Inflammatory macrophage treated with lipopolysaccharide for 4 hours (primary cell): ENCODE data around the gene ERC2.
A peak's percentile ranks its signal among the peaks of the same experiment; 100 is the strongest.

Experiments
- DNase-seq: peaks from one replicate; pipeline ENCODE4 v3.0.0-alpha.2; 2020

ERC2 gene

GRCh38 chr3:55724407-55724784 is 743.9 kb downstream of the ERC2 start:
- DNase-seq = no peak

- DNase-seq = no peak
Observed at GRCh38 chr3:55723653-55724406, 744.4 kb downstream of the ERC2 start.

DNA sequence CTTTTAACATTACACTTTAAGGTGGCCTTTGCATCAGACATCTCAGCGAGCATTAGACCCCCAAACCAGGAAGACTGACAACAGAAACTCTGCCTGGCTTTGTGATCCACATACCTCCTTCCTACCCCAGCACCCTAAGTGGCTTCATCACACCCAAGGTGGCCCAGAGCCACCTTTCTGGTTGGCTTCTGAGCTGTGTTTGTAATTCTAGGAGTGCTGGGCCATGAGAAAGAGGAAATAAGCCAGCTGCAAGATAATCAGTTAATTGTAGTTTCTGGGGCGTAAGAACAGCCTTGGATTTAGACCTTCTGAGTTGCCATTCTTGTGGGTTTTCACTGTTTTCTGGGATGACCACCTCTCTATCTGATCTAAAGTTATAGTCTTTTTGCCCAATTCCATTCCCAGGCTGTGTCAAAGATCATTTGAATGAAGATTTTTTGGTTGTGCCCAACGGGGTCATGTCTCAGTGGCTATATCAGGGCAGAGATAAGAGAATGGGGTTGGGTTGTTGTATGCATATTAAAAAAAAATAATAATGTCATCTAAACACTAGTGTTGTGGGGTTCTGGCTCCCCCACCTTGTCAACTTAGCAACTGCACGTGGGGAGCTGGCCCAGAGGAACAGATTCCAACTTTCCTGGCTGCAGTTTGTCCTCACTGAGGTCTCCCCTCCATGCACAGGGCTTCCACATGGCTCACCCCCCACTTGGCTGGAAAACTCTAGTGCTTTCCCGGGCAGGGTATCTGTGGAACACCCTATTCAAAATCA is 746.4 kb downstream of the ERC2 start:
- peak; percentile 22 for DNase-seq

GRCh38 chr3:55720614-55721013 is 747.7 kb downstream of the ERC2 start:
- DNase-seq = peak; percentile 18

GRCh38 chr3:55719508-55719907 is 748.8 kb downstream of the ERC2 start:
- DNase-seq = no peak

GRCh38 chr3:55719006-55719405 is 749.3 kb downstream of the ERC2 start:
- DNase-seq = no peak

GRCh38 chr3:55718521-55718921 is 749.7 kb downstream of the ERC2 start:
- DNase-seq = no peak

DNA sequence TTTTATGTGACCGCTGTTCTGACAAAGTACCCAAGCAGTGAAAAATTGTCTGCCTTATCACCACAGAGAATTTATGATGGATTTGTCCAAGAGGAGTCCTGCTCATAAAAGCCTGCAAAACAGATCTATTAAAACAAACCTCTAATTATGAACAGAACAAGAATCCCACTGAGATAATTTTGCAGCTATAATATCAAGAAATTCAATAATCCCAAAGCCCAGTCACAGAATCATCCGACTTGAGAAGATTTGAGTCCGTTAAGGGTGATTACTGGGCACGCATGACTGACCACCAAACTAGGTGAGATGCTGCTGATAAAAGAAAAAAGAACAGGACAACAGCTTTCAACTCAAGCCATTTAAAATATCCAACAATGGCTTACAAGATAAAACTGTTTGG is 750.2 kb downstream of the ERC2 start:
- DNase-seq = no peak

- DNase-seq = no peak
Observed at GRCh38 chr3:55717481-55717880, 750.8 kb downstream of the ERC2 start.

GRCh38 chr3:55716611-55717225 is 751.5 kb downstream of the ERC2 start:
- DNase-seq = no peak

DNA sequence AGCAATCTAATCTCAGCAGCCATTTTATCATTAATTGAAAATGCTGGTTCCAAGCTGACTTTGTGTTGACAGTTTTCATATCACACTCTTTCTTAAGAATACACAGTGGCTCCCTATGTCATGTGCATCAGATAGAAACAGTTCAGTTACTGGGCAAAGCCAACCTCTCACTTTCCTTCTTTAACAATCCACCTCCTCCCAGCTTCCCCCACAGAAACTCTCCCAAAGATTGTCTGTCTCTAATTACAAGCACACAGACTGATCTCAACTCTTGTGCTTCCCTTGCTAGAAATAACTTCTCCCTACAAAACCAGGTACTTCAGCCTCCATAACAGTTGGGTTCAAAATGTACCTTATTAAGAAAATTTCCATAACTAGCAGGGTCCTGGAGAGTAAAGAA is 752.2 kb downstream of the ERC2 start:
- no peak for DNase-seq

GRCh38 chr3:55714057-55714456 is 754.2 kb downstream of the ERC2 start:
- DNase-seq = no peak

DNA sequence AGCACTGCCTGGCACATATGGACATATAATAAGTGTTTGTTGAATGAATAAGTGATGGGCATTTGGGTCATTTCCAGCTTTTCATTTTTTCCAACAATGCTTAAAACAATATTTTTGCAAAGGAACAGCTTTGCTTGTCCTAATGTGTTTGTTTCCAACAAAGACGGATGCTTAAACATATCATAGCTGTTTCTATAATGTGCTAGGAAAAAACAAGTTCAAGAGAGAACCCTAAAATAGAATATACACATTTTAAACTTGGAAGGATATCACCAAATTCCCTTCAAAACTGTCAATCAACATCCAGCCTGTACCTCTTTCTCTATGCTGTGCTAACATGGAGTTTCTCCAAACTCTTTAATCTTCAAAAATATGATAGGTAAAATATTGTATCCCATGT is 756.6 kb downstream of the ERC2 start:
- no peak for DNase-seq

DNA sequence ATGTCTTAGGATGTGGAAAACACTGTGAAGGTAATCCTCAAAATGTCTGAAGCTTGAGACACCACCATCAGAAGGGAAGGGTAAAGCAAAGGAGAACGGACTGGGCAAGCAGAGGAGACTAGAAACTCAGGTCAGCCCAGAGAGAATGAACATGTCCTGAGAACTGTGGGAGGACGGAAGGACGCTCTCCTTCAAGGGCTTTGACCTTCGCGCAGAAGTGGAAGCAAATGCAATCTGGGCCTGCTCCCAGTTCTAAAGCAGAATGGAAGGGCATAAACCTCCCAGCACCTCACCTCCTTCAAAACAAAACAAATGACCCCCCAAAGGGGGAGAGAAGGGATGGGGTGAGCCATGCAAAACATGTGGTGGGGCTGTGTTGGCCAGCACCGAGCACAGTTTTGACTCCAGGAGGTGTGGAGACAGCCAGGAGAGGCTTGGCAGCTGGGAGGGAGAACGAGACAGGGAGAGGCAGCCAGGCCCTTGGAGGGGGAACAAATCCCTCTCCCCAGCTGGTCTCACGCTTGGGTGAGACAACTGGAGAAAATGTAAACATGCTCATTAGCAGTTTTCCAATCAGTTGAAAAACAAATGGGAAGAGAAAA is 758.8 kb downstream of the ERC2 start:
- no peak for DNase-seq

- no peak for DNase-seq
Observed at GRCh38 chr3:55708921-55709320, 759.3 kb downstream of the ERC2 start.

DNA sequence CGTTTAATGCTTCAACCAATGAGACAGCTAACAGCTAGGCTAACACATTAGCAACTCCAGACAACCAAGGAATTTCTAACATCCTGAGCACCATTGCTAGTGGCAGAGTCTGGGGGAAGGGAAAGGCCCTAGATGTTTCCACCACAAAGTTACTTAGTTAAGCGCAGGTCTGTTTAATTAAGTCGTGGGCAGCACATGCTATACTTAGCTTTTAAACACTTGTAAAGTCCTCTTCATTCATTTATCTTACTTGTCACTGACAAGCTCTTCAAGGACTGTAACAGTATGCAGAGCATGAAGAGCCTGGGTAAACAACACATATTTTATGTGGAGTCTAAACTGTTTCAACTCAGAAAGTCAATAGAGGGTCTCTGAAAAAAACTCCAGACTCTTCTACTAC is 760.0 kb downstream of the ERC2 start:
- no peak for DNase-seq

GRCh38 chr3:55704521-55704920 is 763.7 kb downstream of the ERC2 start:
- no peak for DNase-seq

GRCh38 chr3:55702822-55703221 is 765.4 kb downstream of the ERC2 start:
- no peak for DNase-seq

DNA sequence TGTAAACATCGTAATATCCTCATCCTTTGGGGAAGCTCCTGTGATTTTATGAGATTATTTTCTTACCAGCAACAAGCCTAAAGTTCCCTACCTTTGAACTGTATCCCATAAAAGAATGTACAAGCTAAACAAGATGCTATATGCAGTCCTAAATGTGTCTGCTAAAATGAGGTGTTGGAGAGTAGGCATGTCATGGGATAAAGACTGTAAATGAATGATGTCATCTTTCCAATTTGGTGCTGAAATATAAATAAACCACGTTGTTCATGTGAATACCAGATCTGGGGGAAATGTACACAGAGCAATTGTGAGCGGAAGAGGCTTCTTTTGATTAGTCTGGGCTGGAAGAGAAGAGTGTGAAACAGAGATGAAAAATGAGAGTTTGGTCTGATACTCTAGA is 766.3 kb downstream of the ERC2 start:
- DNase-seq = no peak

GRCh38 chr3:55698831-55699230 is 769.4 kb downstream of the ERC2 start:
- no peak for DNase-seq

- no peak for DNase-seq
Observed at GRCh38 chr3:55697177-55697865, 770.9 kb downstream of the ERC2 start.

- DNase-seq = no peak
Observed at GRCh38 chr3:55692957-55693558, 775.2 kb downstream of the ERC2 start.
